Pulmonary artery endothelial cell (primary cell): ENCODE results near the gene ZDHHC7. TPM values are rescaled to one million over a fixed set of nuclear protein-coding genes. Genes with fewer than 3 reads are reported as not detected.
"Not testable (repeated sequence)": the region's sequence is repeated elsewhere in the genome, so short reads cannot be mapped to it uniquely, and the experiment has no call there.

Experiments used
- DNase-seq: peaks from one replicate; pipeline ENCODE4 v3.0.0-alpha.2; 2011; ENCODE audit warnings: low read depth, low spot score
- total RNA-seq: library from RNA; depleted of rRNA; stranded (reverse); fragments of >200 nt; gene quantifications from 2 replicates; pipeline ENCODE4 v1.2.3, GENCODE V29; 2014

The ZDHHC7 gene
- 54.8 and 56.0 TPM in 2 replicates for total RNA-seq

- peak; percentile 44 for DNase-seq
These were observed at the start of gene ZDHHC7 for GRCh38 chr16:85010931-85011845. Gene ZDHHC7, minus strand, starts transcription at chr16:85011535. Its CDS starts 20,917 bp downstream, at chr16:84990618.

GRCh38 chr16:85058909-85059308, 47.6 kb upstream of the ZDHHC7 start:
- no peak for DNase-seq

GRCh38 chr16:85057948-85058347, 46.6 kb upstream of the ZDHHC7 start:
- DNase-seq, result no peak

- DNase-seq, result no peak
These were observed 46.0 kb upstream of the ZDHHC7 start for GRCh38 chr16:85057212-85057889.

GRCh38 chr16:85056211-85056748, 44.9 kb upstream of the ZDHHC7 start:
- DNase-seq, result no peak

GRCh38 chr16:85055493-85056210, 44.3 kb upstream of the ZDHHC7 start:
- DNase-seq, result no peak

GRCh38 chr16:85054948-85055492, 43.7 kb upstream of the ZDHHC7 start:
- no peak for DNase-seq

GRCh38 chr16:85054321-85054720, 43.0 kb upstream of the ZDHHC7 start:
- DNase-seq, result not testable (repeated sequence)

GRCh38 chr16:85052536-85052935, 41.2 kb upstream of the ZDHHC7 start:
- DNase-seq, result no peak

- DNase-seq, result no peak
These were observed 40.3 kb upstream of the ZDHHC7 start for GRCh38 chr16:85051683-85052082.

- no peak for DNase-seq
These were observed 39.8 kb upstream of the ZDHHC7 start for GRCh38 chr16:85051067-85051581.

GRCh38 chr16:85049706-85050305, 38.5 kb upstream of the ZDHHC7 start:
- DNase-seq, result no peak

- no peak for DNase-seq
These were observed 37.7 kb upstream of the ZDHHC7 start for GRCh38 chr16:85048921-85049562.

- DNase-seq, result no peak
These were observed 36.6 kb upstream of the ZDHHC7 start for GRCh38 chr16:85047867-85048455.

GRCh38 chr16:85046931-85047866, 35.9 kb upstream of the ZDHHC7 start:
- no peak for DNase-seq

GRCh38 chr16:85046472-85046916, 35.2 kb upstream of the ZDHHC7 start:
- no peak for DNase-seq

- DNase-seq, result no peak
These were observed 34.5 kb upstream of the ZDHHC7 start for GRCh38 chr16:85045641-85046471.

- DNase-seq, result no peak
These were observed 33.7 kb upstream of the ZDHHC7 start for GRCh38 chr16:85045077-85045476.
